Activated CD4-positive, CD25-positive, alpha-beta regulatory T cell treated with anti-CD3 and anti-CD28 coated beads, Interleukin-2, amount 50 U/mL, for 24 hours (primary cell): ENCODE measurements around the gene MIA2.
"Not testable (repeated sequence)": the region's sequence is repeated elsewhere in the genome, so short reads cannot be mapped to it uniquely, and the experiment has no call there.

Experiments
- ATAC-seq, 2 donors: fragments of 150-1000 bp; cut with Tn5 transposase; one replicate each; pipeline ENCODE4 v1.10.0; 2021; ENCODE audit warnings: mild to moderate bottlenecking in 1 of 2, moderate library complexity in 1 of 2

The MIA2 gene

GRCh38 chr14:39276005-39276404 is 42.3 kb downstream of the MIA2 start:
- ATAC-seq = no peak

DNA sequence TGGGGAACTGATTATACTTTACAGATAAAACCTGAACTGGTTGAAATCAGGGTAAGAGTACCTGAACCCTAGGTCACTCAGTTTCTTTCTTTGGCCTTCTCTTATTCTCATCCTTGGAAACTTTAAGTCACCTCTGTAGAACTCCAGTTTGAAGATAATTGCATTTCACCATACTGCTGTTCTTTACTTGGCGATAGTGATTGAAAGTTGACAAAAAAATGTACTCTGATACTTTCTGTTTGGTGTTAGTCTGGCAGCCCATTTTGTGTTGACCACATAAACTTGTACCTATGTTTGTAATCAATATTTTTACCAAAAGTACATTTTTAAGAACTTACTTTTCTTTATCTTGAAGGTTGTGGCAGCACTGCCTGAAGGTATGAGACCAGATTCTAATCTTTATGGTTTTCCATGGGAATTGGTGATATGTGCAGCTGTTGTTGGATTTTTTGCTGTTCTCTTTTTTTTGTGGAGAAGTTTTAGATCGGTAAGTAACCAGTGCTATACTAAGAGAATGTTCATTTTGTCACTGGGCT is 42.9 kb downstream of the MIA2 start:
- no peak for ATAC-seq

- no peak for ATAC-seq
These were observed 45.8 kb downstream of the MIA2 start for GRCh38 chr14:39279515-39279914.

DNA sequence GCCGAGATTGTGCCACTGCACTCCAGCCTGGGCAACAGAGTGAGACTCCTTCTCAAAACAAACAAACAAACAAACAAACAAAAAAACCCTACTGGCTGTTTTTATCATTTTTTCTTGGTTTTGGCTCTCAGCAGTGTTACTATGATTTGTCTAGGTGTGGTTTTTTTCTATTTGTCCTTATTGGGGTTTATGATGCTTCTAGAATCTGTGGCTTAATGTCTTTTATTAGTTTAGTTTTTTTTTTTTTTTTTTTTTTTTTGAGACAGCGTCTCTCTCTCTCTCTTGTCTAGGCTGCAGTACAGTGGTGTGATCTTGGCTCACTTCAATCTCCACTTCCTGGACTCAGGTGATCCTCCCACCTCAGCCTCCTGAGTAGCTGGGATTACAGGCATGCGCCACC is 47.0 kb downstream of the MIA2 start:
- not testable (repeated sequence) for ATAC-seq

- no peak for ATAC-seq
These were observed 55.8 kb downstream of the MIA2 start for GRCh38 chr14:39289523-39289922.

DNA sequence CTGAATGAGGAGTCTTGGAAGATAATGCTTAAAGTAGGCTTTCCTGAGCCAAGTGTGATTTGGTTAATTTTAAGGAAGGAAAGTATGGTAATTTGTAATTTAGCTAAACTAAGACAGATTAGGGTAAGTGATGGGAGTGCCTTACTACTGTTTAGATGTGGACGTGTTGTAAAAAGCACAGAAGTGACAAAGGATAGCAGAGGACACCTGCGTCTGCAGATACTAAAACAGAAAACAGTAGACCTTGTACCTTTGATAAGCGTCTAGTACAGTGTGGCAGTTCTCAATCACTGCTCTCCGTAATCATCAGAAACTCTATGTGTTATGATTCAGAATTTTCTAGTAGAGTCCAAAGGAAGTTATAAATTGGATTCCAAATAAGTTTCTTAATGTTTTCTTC is 58.0 kb downstream of the MIA2 start:
- no peak for ATAC-seq

DNA sequence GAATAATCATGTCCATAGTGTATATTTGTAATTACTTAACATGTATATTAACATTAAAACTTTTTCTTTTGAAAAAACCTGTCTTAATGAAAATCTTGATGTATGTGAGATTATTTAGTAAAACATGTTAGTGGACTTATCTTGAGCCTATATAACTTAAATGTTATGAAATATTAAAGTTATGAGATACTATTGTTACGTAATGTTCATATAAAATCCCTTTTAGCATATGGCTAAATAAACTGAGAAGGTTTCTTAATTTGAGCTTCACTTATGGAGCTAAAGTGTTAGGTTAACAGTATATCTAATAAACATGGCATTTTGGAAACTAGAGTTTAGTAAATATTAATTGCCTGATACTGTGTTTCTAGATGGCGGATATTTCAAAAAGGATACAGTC is 59.9 kb downstream of the MIA2 start:
- ATAC-seq = no peak

GRCh38 chr14:39300389-39300788 is 66.7 kb downstream of the MIA2 start:
- not testable (repeated sequence) for ATAC-seq

- ATAC-seq = no peak
These were observed 68.6 kb downstream of the MIA2 start for GRCh38 chr14:39302124-39302810.

DNA sequence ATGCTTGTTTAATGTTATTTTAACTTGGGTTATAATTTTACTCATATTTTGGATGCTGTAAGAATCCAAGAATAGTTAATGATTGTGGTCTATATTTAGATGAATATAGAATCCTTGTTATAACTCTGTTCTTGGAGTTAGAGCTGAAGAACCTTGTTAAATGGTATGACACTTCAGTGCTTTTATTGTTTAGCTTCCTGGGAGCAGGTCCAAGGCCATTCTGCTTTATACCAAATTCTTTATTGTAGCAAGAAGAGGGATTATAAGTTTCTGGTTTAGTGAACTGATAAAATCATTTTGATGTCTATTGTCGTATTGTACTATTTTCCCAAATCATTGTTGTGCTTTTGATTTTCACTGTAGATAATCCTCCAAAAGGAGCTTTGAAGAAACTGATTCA is 69.4 kb downstream of the MIA2 start:
- no peak for ATAC-seq

DNA sequence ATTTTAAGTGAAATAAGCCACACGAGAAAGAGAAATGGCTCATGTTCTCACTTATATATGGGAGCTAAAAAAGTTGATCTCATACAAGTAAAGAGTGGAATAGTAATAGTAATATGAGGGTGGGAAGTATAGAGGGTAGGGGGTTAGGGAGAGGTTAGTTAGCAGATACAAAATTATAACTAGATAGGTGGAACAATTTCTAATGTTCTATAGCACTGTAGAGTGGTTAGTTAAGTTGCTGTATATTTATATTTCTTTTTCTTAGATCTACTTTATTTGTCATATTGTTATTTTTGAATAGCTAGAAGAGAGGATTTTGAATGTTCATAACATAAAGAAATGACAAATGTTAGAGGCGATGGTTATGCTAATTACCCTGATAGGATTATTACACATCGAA is 74.1 kb downstream of the MIA2 start:
- no peak for ATAC-seq

GRCh38 chr14:39310051-39310450 is 76.3 kb downstream of the MIA2 start:
- ATAC-seq = no peak

- no peak for ATAC-seq
These were observed 82.2 kb downstream of the MIA2 start for GRCh38 chr14:39315859-39316444.

- ATAC-seq = no peak
These were observed 83.3 kb downstream of the MIA2 start for GRCh38 chr14:39316830-39317553.

GRCh38 chr14:39318574-39318973 is 84.9 kb downstream of the MIA2 start:
- ATAC-seq = no peak

GRCh38 chr14:39319381-39319780 is 85.7 kb downstream of the MIA2 start:
- no peak for ATAC-seq

DNA sequence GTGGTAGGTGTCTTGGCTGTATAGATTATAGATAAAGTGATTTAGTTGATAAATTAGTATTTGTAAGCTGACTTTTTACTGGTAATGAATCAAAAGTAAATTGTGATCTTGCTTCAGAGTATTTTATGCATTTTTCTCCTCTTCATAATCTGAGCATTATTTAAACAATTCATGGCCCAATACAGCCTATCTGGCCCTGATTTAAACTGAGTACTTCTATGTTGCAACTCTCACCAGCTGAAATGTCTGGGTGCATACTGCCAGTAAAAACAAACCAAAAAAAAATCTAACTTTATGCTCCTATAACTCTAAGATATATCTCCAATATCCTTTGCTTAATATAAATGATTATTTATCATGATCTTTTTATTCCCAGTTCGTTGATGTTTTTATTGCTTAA is 86.6 kb downstream of the MIA2 start:
- no peak for ATAC-seq

- no peak for ATAC-seq
These were observed 89.1 kb downstream of the MIA2 start for GRCh38 chr14:39322807-39323206.

GRCh38 chr14:39324097-39324496 is 90.4 kb downstream of the MIA2 start:
- ATAC-seq = no peak

GRCh38 chr14:39339003-39339402 is 105.3 kb downstream of the MIA2 start:
- ATAC-seq = no peak

- ATAC-seq = not testable (repeated sequence)
These were observed 107.4 kb downstream of the MIA2 start for GRCh38 chr14:39341126-39341525.

DNA sequence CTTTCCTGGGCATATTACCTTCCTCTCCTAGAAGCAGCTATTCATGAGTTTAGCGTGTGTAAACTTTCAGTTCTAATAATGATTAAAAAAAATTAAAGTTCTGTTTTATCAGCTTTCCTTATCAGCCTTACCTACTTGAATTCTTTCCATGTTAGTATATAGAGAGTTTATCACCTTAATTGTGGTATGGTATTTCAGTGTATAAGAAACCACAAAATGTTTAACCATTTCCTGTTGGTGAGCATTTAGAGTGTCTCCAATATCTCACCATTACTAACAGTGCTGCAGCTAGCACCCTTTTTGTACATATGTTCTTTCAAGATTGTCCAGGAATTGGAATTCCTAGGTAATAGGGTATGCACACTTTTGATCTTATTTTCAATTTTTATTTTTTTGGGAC is 109.1 kb downstream of the MIA2 start:
- ATAC-seq = peak in 1 of 2 donors; percentile 61

DNA sequence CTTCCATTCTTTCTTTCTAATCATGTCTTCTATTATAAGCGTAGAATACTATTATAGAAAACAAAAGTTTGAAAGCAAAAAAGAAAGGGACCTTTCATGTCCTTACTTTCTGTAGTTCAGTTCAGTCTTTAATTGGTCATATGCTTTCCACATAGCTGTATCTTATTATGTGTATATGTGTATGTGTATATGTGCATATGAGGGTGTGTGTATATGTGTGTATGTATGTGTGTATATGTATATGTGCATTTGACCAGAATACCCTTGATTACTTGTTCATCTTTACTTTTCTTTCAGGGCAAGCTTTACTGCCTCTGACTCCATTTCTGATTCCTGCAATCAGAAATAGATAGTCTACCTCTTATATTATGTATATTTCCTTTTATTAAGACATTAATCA is 109.9 kb downstream of the MIA2 start:
- no peak for ATAC-seq

DNA sequence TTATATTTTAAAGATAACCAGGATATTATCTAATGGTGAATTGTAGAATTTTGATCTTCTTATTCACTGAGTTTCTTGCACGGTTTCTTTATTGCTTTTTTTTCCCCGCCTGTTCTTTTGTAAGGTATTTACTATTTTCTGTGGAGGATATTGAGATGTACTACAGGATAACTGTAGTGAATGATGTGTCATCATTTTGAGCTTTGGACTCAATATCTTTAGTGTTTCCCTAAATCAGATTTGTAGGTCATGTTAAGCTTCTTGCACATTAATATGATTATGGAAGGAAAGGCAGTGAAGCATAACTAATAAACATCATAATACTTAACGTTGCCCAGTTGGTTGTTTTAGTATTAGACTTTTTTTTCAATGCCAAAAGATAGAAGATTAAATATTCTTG is 117.2 kb downstream of the MIA2 start:
- ATAC-seq = no peak
